GM13976 (cell line): Measurements from ENCODE around the gene SMYD3.

ENCODE experiments used
- DNase-seq: peaks from one replicate; pipeline ENCODE4 v3.0.0; 2012; ENCODE audit warnings: low spot score
- in situ Hi-C: fragments of 300-500 bp; cut with MboI; formaldehyde crosslinking; loops from one replicate; pipeline ENCODE4 v1.12.0; 2022; ENCODE audit warnings: low sequenced_read_pairs, mixed read lengths, inconsistent platforms; ENCODE audit not compliant: unreplicated experiment
- TF ChIP-seq, protein P1 (sequence below): IDR thresholded peaks from 2 replicates; pipeline ENCODE4 v1.5.1; 2012; ENCODE audit warnings: borderline replicate concordance, mild to moderate bottlenecking; ENCODE audit not compliant: insufficient read depth; ENCODE audit errors: extremely low read depth, missing control alignments, control extremely low read depth

Gene SMYD3

DNA sequence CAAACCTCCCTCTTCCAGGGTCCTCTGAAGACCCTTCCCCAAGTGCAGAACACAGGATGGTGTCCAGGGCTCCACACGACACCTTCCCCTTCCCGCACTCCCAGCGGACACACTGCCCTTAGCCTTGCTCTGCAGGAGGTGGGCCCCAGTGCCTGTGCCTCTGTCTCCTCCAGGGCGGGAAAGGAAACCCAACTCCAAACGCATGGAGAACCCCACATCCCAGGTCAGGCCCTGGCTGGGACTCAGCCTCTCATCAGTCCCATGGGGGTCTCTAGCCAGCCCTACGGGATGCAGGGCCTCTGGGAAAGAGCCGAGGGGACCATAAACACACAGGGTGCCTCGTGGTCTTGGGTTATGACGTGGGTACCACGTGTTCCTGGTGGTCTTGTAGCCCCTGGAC is 5.6 kb upstream of the SMYD3 start:
- TF ChIP-seq, protein P1, sequence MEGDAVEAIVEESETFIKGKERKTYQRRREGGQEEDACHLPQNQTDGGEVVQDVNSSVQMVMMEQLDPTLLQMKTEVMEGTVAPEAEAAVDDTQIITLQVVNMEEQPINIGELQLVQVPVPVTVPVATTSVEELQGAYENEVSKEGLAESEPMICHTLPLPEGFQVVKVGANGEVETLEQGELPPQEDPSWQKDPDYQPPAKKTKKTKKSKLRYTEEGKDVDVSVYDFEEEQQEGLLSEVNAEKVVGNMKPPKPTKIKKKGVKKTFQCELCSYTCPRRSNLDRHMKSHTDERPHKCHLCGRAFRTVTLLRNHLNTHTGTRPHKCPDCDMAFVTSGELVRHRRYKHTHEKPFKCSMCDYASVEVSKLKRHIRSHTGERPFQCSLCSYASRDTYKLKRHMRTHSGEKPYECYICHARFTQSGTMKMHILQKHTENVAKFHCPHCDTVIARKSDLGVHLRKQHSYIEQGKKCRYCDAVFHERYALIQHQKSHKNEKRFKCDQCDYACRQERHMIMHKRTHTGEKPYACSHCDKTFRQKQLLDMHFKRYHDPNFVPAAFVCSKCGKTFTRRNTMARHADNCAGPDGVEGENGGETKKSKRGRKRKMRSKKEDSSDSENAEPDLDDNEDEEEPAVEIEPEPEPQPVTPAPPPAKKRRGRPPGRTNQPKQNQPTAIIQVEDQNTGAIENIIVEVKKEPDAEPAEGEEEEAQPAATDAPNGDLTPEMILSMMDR: no peak
- no peak for DNase-seq
- in situ Hi-C loops: no loop called here

DNA sequence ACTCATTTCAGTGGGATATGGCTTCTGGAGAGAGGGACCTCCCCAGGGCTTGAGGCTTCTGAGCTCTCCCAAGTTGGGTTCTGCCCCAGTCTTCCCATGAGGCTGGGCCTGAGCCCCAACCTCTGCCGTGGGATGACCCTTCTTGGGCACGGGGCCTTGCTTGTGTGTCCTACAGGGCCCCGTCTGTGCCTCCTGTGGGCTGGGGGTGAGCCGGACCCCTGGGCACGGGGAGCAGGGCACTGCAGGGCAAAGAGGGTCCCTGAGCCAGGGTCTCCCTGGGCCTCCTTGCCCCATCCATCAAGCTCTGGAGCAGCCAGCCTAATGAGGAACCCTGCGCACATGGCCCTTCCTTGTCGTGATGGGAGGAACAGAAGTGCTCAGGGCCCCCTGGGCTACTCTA is 5.2 kb upstream of the SMYD3 start:
- in situ Hi-C loops: no loop called here
- DNase-seq: no peak
- TF ChIP-seq, protein P1: no peak

DNA sequence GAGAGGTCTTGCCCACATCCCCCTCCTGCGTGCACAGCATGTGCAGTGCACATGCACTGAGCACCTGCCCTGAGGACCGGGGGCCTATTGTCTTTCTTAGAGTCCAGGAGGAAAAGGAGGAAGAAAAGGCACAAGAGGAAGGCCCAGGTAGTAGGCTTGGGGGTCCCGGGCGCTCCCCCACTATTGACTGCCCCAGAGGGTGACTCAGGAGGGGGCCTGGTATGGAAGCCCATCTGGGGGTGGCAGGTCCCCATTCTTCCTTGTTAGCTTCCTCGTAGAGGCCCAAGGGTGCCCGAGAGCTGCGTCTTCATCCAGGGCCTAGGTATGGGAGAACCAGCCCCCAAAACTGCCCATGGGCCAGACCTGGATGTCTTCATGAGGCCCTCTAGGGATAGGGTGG is 4.1 kb upstream of the SMYD3 start:
- TF ChIP-seq, protein P1: no peak
- in situ Hi-C loops: no loop called here
- DNase-seq: no peak

DNA sequence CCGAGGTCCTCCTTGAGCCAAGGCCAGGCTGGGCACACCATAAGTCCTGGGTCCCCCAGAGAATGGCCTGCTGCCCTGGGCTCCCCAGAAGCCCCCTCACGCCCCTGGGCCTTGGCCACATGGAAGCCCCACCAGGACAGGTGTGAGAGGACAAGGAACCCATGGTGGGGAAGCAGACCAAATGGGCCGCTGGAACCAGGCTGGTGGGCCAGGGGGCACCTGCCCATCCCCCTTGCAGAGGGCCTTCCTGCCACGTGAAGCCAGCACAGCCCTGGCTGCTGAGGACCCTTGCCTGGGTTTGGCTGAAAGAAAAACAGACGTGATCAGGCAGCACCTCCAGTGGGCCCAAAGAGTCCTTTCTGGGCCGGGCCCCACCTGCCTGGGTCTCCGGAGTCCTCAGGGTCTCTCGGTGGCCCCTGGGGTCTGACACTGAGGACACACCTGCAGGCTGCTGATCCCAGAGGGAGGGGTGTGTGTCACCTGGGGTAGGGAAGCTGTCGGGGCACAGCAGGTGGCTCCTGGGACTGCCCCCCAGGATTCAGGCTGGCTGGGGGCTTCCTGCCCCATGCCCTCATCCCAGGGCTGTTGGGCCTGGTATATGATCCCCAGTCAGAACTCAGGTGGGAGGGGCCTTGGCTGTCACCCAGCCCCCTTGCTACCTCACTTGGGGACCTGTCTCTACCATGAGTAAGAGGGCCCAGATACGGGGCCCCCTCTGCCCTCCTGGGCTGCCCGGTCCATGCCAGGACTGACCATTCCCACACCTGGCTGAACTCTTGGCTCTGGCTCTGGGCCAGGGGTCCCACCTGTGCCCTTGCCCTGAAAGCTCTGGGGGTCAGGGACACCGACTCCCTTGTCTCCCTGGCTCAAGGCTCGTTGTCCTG is 3.3 kb upstream of the SMYD3 start:
- no peak for DNase-seq
- in situ Hi-C loops: no loop called here
- TF ChIP-seq, protein P1: no peak

DNA sequence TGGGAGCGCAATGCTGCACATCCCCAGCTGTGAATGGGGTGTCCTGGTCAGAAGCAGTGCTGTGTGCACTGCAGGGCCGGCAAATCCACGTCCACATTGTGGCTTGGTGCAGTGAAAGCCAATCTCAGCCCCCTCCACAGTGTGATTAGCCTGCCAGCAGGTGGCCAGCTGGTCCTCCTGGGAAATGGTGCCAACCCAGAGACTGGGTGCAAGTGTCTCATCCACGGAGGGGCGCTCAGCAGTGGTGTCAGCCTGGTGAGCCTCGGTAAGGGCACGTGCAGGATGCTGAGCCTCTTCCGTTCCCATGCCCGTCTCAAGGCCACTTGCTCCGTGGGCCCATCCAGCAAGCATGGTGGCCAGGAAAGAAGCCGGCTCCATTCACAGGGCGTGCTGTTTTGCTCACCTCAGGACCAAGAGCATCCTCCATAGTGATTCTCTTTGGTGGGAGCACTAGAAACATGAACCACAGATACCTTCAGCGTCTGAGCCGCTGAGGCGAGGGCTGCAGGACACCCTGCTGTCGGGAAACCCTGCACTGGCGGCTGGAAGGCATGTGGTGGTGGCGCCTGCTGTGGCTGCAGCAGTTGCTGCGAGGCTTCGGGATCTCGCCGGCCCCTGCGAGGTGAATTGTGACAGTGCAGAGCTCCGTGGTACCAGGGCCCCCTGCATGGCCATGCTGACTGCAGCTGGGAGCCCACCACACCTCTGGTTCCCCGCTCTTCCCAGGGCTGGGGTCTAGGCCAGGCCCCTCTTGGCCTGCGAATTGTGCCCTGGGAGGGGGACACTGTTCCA is 2.0 kb upstream of the SMYD3 start:
- in situ Hi-C loops: no loop called here
- DNase-seq: no peak
- TF ChIP-seq, protein P1: no peak

DNA sequence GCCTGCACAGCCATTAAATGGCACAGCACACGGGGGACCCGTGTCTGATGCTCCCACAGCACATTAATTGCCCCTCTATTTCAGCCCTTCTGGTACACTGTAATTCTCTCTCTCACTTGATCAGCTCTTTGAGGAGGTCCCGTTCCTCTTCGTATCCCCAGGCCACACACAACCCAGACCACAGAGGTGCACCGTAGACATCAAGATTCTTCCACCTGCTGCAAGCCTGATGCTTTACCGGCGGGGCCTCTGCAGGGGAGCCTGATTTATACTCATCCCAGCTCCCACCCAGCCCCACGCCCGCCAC is 759 bp downstream of the SMYD3 start:
- DNase-seq: no peak
- TF ChIP-seq, protein P1: no peak
- in situ Hi-C loops: no loop called here

DNA sequence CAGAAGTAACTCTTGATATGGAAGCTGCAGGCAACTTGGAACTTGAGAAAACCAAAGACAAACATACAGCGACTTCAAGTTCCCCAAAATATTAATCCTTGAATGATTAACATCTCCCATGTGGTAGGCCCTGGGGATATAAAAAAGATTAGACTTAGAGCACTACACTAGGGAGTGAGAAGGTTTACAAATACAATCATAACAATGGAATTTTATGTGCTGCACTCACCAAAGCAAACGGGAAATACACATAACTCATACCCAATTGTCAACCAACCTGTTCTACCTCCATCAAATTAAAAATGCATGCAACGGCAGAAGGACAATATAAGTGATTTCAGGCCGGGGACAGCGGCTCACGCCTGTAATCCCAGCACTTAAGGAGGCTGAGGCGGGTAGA is 3.7 kb downstream of the SMYD3 start:
- TF ChIP-seq, protein P1: no peak
- DNase-seq: no peak
- in situ Hi-C loops: no loop called here
